Testis (tissue), 3 donors: ENCODE data around the gene SIL1. TPM values are rescaled to one million over a fixed set of nuclear protein-coding genes. Genes with fewer than 3 reads are reported as not detected.
A peak's percentile ranks its signal among the peaks of the same experiment; 100 is the strongest.

Experiments used
- DNase-seq: peaks from one replicate; pipeline ENCODE4 v3.0.0-alpha.2; 2019
- H3K27ac ChIP-seq, 2 donors: fragments of 200-600 bp; sonication (generic); one replicate each; pipeline ENCODE4 v1.5.1; 2019
- H3K27me3 ChIP-seq: fragments of 200-600 bp; sonication (generic); one replicate; pipeline ENCODE4 v1.5.1; 2019
- H3K36me3 ChIP-seq: fragments of 200-600 bp; sonication (generic); one replicate; pipeline ENCODE4 v1.5.1; 2017; ENCODE audit warnings: low read depth; ENCODE audit errors: missing control alignments
- H3K4me1 ChIP-seq: fragments of 200-600 bp; sonication (generic); one replicate; pipeline ENCODE4 v1.5.1; 2019
- H3K4me3 ChIP-seq, 2 donors: fragments of 200-600 bp; sonication (generic); one replicate each; pipeline ENCODE4 v1.5.1; 2017 to 2019
- H3K9me3 ChIP-seq: fragments of 200-600 bp; sonication (generic); one replicate; pipeline ENCODE4 v1.5.1; 2017
- CTCF ChIP-seq, 3 experiments: fragments of 450-650 bp in 2 of 3; fragments of 200-600 bp in 1 of 3; sonication (generic) in 1 of 3; IDR thresholded peaks; one replicate each; pipeline ENCODE4 v1.5.1; 2016 to 2019; ENCODE audit warnings: antibody characterized with exemption in 3 of 3, mild to moderate bottlenecking in 2 of 3, moderate library complexity in 1 of 3
- POLR2A ChIP-seq: fragments of 450-650 bp; IDR thresholded peaks from one replicate; pipeline ENCODE4 v1.6.1; 2017; ENCODE audit warnings: antibody characterized with exemption, mild to moderate bottlenecking, moderate library complexity
- WGBS, 2 donors: methylation state at CpG; one replicate each; pipeline ENCODE4 v1.1.5; 2018; 5-methylcytosine and 5-hydroxymethylcytosine counted together
- intact Hi-C: fragments of 100-400 bp; cut with DNase I; formaldehyde crosslinking; loops from one replicate; pipeline ENCODE4 v1.15.1; 2023; ENCODE audit warnings: low total_unique reads
- polyA plus RNA-seq: library from polyadenylated mRNA; stranded (reverse); fragments of 350-450 nt; fragmentation: Illumina TruSeq; extraction: RNeasy Lipid Tissue Mini Kit (QIAGEN cat#74804); gene quantifications from one replicate; pipeline ENCODE4 v1.2.3, GENCODE V29; 2014; ENCODE audit warnings: low read depth, low replicate concordance; ENCODE audit not compliant: insufficient read depth
- total RNA-seq, 2 donors: library from RNA; depleted of rRNA; stranded (reverse); fragments of >200 nt; gene quantifications; one replicate each; pipeline ENCODE4 v1.2.3, GENCODE V29; 2016

SIL1 gene
- total and polyA plus RNA-seq, 3 donors from 2014 or later: 86.5 to 116 (median 98.2) TPM

- Histone ChIP-seq H3K27ac (no peak overlapping the region), H3K4me1 (peaks cover 19% of the 10 kb centered on the region), H3K4me3 (no peak overlapping the region), H3K9me3 (no peaks in the 10 kb centered on the region), H3K27me3 (no peaks in the 10 kb centered on the region), H3K36me3 (no peaks in the 10 kb centered on the region)
- DNase-seq: no peak
- intact Hi-C loops: no loop called here
- WGBS, 2 donors: 92 to 97% methylated on average over 9 of the region's 9 CpGs
- no peak for TF ChIP-seq POLR2A
- no peak for TF ChIP-seq CTCF (IDR thresholded peaks at IDR 0.05)
Observed at GRCh38 chr5:139150367-139150999, 47.7 kb downstream of the SIL1 start.

GRCh38 chr5:139149477-139150199, 48.5 kb downstream of the SIL1 start:
- Histone ChIP-seq H3K9me3 (no peaks in the 10 kb centered on the region), H3K27ac (no peak overlapping the region), H3K4me1 (peaks cover 19% of the 10 kb centered on the region), H3K4me3 (no peak overlapping the region), H3K27me3 (no peaks in the 10 kb centered on the region), H3K36me3 (no peaks in the 10 kb centered on the region)
- TF ChIP-seq POLR2A: no peak
- intact Hi-C loops: no loop called here
- DNase-seq: no peak
- 54 to 77% methylated on average over 3 of the region's 3 CpGs for WGBS, 2 donors

- no peak for DNase-seq
- intact Hi-C loops: no loop called here
Observed at GRCh38 chr5:139148986-139149385, 49.2 kb downstream of the SIL1 start.

GRCh38 chr5:139148306-139148705, 49.9 kb downstream of the SIL1 start:
- H3K4me3 ChIP-seq: no peak overlapping the region
- no peaks in the 10 kb centered on the region for H3K27me3 ChIP-seq
- H3K4me1 ChIP-seq: peaks cover 19% of the 10 kb centered on the region
- intact Hi-C loops: no loop called here
- WGBS, 2 donors: 55 to 73% methylated on average over 2 of the region's 2 CpGs
- no peak for TF ChIP-seq POLR2A
- no peak for TF ChIP-seq CTCF (IDR thresholded peaks at IDR 0.05)
- no peak for DNase-seq
- H3K27ac ChIP-seq: no peak overlapping the region
- no peaks in the 10 kb centered on the region for H3K9me3 ChIP-seq
- H3K36me3 ChIP-seq: no peaks in the 10 kb centered on the region

More at GRCh38 chr5:139148986-139149385, 49.2 kb downstream of the SIL1 start:
- H3K4me3 ChIP-seq: no peak overlapping the region
- H3K4me1 ChIP-seq: peaks cover 19% of the 10 kb centered on the region
- no peaks in the 10 kb centered on the region for H3K27me3 ChIP-seq
- TF ChIP-seq CTCF (IDR thresholded peaks at IDR 0.05) (no peak), POLR2A (no peak)
- no peaks in the 10 kb centered on the region for H3K36me3 ChIP-seq
- H3K9me3 ChIP-seq: no peaks in the 10 kb centered on the region
- WGBS, 2 donors: 85 to 91% methylated on average over 5 of the region's 5 CpGs
- H3K27ac ChIP-seq: no peak overlapping the region

GRCh38 chr5:139147483-139148087, 50.6 kb downstream of the SIL1 start:
- H3K36me3 ChIP-seq: no peaks in the 10 kb centered on the region
- peaks cover 19% of the 10 kb centered on the region for H3K4me1 ChIP-seq
- H3K27ac ChIP-seq: no peak overlapping the region
- no peaks in the 10 kb centered on the region for H3K27me3 ChIP-seq
- DNase-seq: peak; percentile 58
- no peak overlapping the region for H3K4me3 ChIP-seq
- H3K9me3 ChIP-seq: no peaks in the 10 kb centered on the region
- TF ChIP-seq POLR2A: no peak
- TF ChIP-seq CTCF (IDR thresholded peaks at IDR 0.05): no peak
- WGBS, 2 donors: 27 to 39% methylated on average over 2 of the region's 2 CpGs
- intact Hi-C loops: no loop called here
